K562 (cell line): ENCODE measurements around the gene ARID5B. TPM values are rescaled to one million over a fixed set of nuclear protein-coding genes. Genes with fewer than 3 reads are reported as not detected.
A peak's percentile ranks its signal among the peaks of the same experiment; 100 is the strongest.

Experiments
- ATAC-seq: fragments of 200-7000 bp; cut with Tn5 transposase; 3 replicates; pipeline ENCODE4 v1.9.1; 2020; ENCODE audit warnings: moderate library complexity
- BruUV-seq: library from RNA; stranded (reverse); fragments of 400-500 nt; replicated peaks from 2 replicates; lab custom pipeline; 2021; lab: Mats Ljungman, UMichigan
- CTCF ChIA-PET: fragments of 300-600 bp; formaldehyde crosslinking; extraction: SDS; loops from one replicate; lab custom pipeline; 2021; ENCODE audit warnings: low intra/inter-chr PET ratio; lab: Yijun Ruan, JAX
- POLR2A ChIA-PET: fragments of 300-600, 350-650 bp; sonication (Branson Sonifier 250); formaldehyde crosslinking; extraction: SDS; loops from one replicate; lab custom pipeline; 2021; ENCODE audit warnings: antibody characterized with exemption, inconsistent platforms; lab: Yijun Ruan, JAX
- DNase-seq, 4 experiments: peaks; one replicate each; pipeline versions ENCODE4 v3.0.0 to v3.0.0-alpha.2; 2011 to 2018; ENCODE audit warnings: low spot score in 3 of 4, mixed read lengths in 3 of 4; ENCODE audit errors: extremely low read depth in 1 of 4
- FAIRE-seq: peaks from 2 replicates; lab custom pipeline; 2011; peaks lifted over from hg19 to GRCh38; lab: Jason Lieb, UNC
- H2AFZ ChIP-seq: 2 replicates; pipeline ENCODE4 v1.6.0; 2011; ENCODE audit warnings: low read depth, low read length, control low read depth, inconsistent platforms
- H3K27ac ChIP-seq: fragments of 200-600 bp; 3 replicates; pipeline ENCODE4 v1.8.0; 2011; ENCODE audit warnings: low read depth, mild to moderate bottlenecking, control low read depth, inconsistent platforms, low read length, moderate library complexity, mixed read lengths; ENCODE audit errors: extremely low read depth
- H3K27me3 ChIP-seq, 2 experiments: fragments of 300-600 bp in 1 of 2; 2 replicates in 1 of 2; 3 replicates in 1 of 2; pipeline versions ENCODE4 v1.6.0 to v1.8.0; 2011; ENCODE audit warnings: inconsistent platforms in 2 of 2, low read length in 2 of 2, mild to moderate bottlenecking in 1 of 2, mixed read lengths in 1 of 2, moderate library complexity in 1 of 2; ENCODE audit not compliant: control insufficient read depth in 2 of 2, insufficient read depth in 2 of 2
- H3K36me3 ChIP-seq: fragments of 300-600 bp; 3 replicates; pipeline ENCODE4 v1.8.0; 2011; ENCODE audit warnings: mild to moderate bottlenecking, low read length, inconsistent platforms; ENCODE audit not compliant: control insufficient read depth, insufficient read depth
- H3K4me1 ChIP-seq, 2 experiments: fragments of 200-600 bp in 1 of 2; replicated peaks in 1 of 2; 2 replicates in 1 of 2; 3 replicates in 1 of 2; pipeline versions ENCODE4 v1.5.1 to v1.8.0; 2011; ENCODE audit warnings: inconsistent platforms in 2 of 2, low read length in 2 of 2, mild to moderate bottlenecking in 1 of 2, mixed read lengths in 1 of 2, moderate library complexity in 1 of 2; ENCODE audit not compliant: control insufficient read depth in 2 of 2, insufficient read depth in 2 of 2
- H3K4me2 ChIP-seq: 2 replicates; pipeline ENCODE4 v1.6.1; 2011; ENCODE audit warnings: low read length, control low read depth, inconsistent platforms, mixed read lengths; ENCODE audit not compliant: insufficient read depth
- H3K4me3 ChIP-seq: fragments of 200-600 bp; sonication (generic), shearing (Covaris generic); 2 replicates; pipeline ENCODE4 v1.5.1; 2016; ENCODE audit warnings: control low read depth, inconsistent platforms
- H3K79me2 ChIP-seq: fragments of 200-600 bp; 3 replicates; pipeline ENCODE4 v1.8.0; 2011; ENCODE audit warnings: low read length, inconsistent platforms; ENCODE audit not compliant: control insufficient read depth, insufficient read depth
- H3K9ac ChIP-seq, 2 experiments: 2 replicates each; pipeline versions ENCODE4 v1.6.0 to v1.6.1; 2011; ENCODE audit warnings: low read depth in 2 of 2, low read length in 2 of 2, control low read depth in 1 of 2, inconsistent platforms in 1 of 2, mild to moderate bottlenecking in 1 of 2, mixed read lengths in 1 of 2; ENCODE audit not compliant: insufficient read depth in 1 of 2
- H3K9me1 ChIP-seq: one replicate; pipeline ENCODE4 v1.6.0; 2011; ENCODE audit warnings: inconsistent platforms, mild to moderate bottlenecking, low read length, moderate library complexity; ENCODE audit not compliant: control insufficient read depth, insufficient read depth
- H3K9me3 ChIP-seq: replicated peaks from 2 replicates; pipeline ENCODE4 v1.5.1; 2011; ENCODE audit warnings: low read depth, low read length, inconsistent platforms; ENCODE audit not compliant: control insufficient read depth, insufficient read depth
- H4K20me1 ChIP-seq: replicated peaks from 2 replicates; pipeline ENCODE4 v1.6.1; 2011; ENCODE audit warnings: low read length, inconsistent platforms, mixed read lengths; ENCODE audit not compliant: control insufficient read depth, insufficient read depth
- CBFA2T2 ChIP-seq: fragments of 450-650 bp; conservative IDR thresholded peaks from 2 replicates; pipeline ENCODE4 v1.6.1; 2017; ENCODE audit warnings: mild to moderate bottlenecking
- CCAR2 ChIP-seq: fragments of 200-400 bp; formaldehyde crosslinking; IDR thresholded peaks from 2 replicates; pipeline ENCODE4 v1.6.1; 2017; ENCODE audit warnings: mild to moderate bottlenecking, low read depth, low read length
- CHD2 ChIP-seq: IDR thresholded peaks from 2 replicates; pipeline ENCODE4 v1.6.1; 2011; ENCODE audit warnings: low read depth, low read length
- CREB5 ChIP-seq: fragments of 250-450 bp; sonication (Bioruptor Pico); IDR thresholded peaks from 2 replicates; pipeline ENCODE4 v1.5.0; 2020; ENCODE audit warnings: mild to moderate bottlenecking
- IFI16 ChIP-seq: fragments of 250-450 bp; sonication (Bioruptor Pico); IDR thresholded peaks from 2 replicates; pipeline ENCODE4 v2.1.2; 2022; ENCODE audit warnings: mild to moderate bottlenecking, inconsistent platforms
- WGBS: fragments of 100-300 bp; shearing (Covaris generic); methylation state at CpG from one replicate; pipeline ENCODE4 v1.1.6; 2016; ENCODE audit warnings: low coverage, mixed read lengths; ENCODE audit not compliant: insufficient coverage; ENCODE audit errors: missing lambda C conversion rate; 5-methylcytosine and 5-hydroxymethylcytosine counted together
- in situ Hi-C: fragments of 300-500 bp; cut with MboI; formaldehyde crosslinking; loops from 4 replicates; pipeline ENCODE4 v1.15.0; 2018; ENCODE audit warnings: inconsistent platforms, mixed read lengths
- intact Hi-C: fragments of 100-400 bp; cut with micrococcal nuclease; formaldehyde crosslinking; loops from 2 replicates; pipeline ENCODE4 v1.14.2; 2022
- polyA plus RNA-seq, 8 experiments: library from polyadenylated mRNA; depleted of rRNA in 4 of 8; stranded (reverse) in 5 of 8; unstranded in 3 of 8; fragments of >200 nt; fragmentation: Nextera tagmentation in 2 of 8; fragmentation: Illumina TruSeq in 1 of 8; extraction: Ambion mirVana in 2 of 8; extraction: Trizol in 1 of 8; gene quantifications; 2 replicates each; pipeline versions ENCODE4 v1.2.1 to v1.2.3, GENCODE V29; 2011 to 2014; ENCODE audit warnings: inconsistent platforms in 1 of 8, missing spikeins in 1 of 8
- total RNA-seq, 7 experiments: library from RNA; depleted of rRNA in 6 of 7; stranded (reverse); fragments of >200 nt in 6 of 7; fragmentation: Illumina TruSeq in 2 of 7; extraction: Trizol in 2 of 7; gene quantifications; 2 replicates each; pipeline versions ENCODE4 v1.2.1 to v1.2.3, GENCODE V29; 2011 to 2021; ENCODE audit warnings: low replicate concordance in 1 of 7

Gene ARID5B
- total and polyA plus RNA-seq, 9 of the 15 experiments (the other 6 are each of a cell fraction or from before 2014, with no cell fraction given), result 0.48 to 1.6 (median 0.80) TPM

GRCh38 chr10:62076891-62077290 lies 175.4 kb downstream of the ARID5B start:
- ATAC-seq, result peak; percentile 29; the same call in 1 of the 3 replicates
- no peak overlapping the region for H3K4me2 ChIP-seq
- 40% methylated on average over 2 of the region's 2 CpGs for WGBS

More at GRCh38 chr10:62076891-62077290, 175.4 kb downstream of the ARID5B start:
- FAIRE-seq (no peak), DNase-seq (no peak)
- no peaks in the 10 kb centered on the region for H3K9me1 ChIP-seq
- H3K36me3 ChIP-seq, result no peaks in the 10 kb centered on the region
- ChIA-PET POLR2A (no interaction called here), CTCF (no interaction called here)
- in situ Hi-C loops (no loop called here), intact Hi-C loops (no loop called here)
- no peak overlapping the region for H2AFZ ChIP-seq
- no peak overlapping the region for H3K4me3 ChIP-seq
- no TSS peak for BruUV-seq
- no peak for TF ChIP-seq CBFA2T2
- no peak for TF ChIP-seq CHD2
- TF ChIP-seq CCAR2, result no peak
- no peak for TF ChIP-seq IFI16 (CRISPR knock-in tag)
- TF ChIP-seq CREB5 (CRISPR knock-in tag), result no peak
- no peaks in the 10 kb centered on the region; a peak in 2 of 5 replicates for H3K27me3 ChIP-seq
- no peaks in the 10 kb centered on the region for H4K20me1 ChIP-seq
- H3K9ac ChIP-seq, result no peak overlapping the region
- no peaks in the 10 kb centered on the region for H3K4me1 ChIP-seq
- H3K27ac ChIP-seq, result no peak overlapping the region
- H3K9me3 ChIP-seq, result no peaks in the 10 kb centered on the region
- H3K79me2 ChIP-seq, result no peaks in the 10 kb centered on the region
